GM23338 (cell line): ENCODE measurements around the gene CDH8. TPM values are rescaled to one million over a fixed set of nuclear protein-coding genes. Genes with fewer than 3 reads are reported as not detected.

Experiments
- ATAC-seq: fragments of 200-7000 bp; cut with Tn5 transposase; 3 replicates; pipeline ENCODE4 v1.9.1; 2020
- DNase-seq: peaks from one replicate; pipeline ENCODE4 v3.0.0-alpha.2; 2015; ENCODE audit warnings: low spot score
- H2AFZ ChIP-seq: fragments of 200-600 bp; sonication (generic); 2 replicates; pipeline ENCODE4 v1.8.0; 2016; ENCODE audit warnings: antibody characterized with exemption, mild to moderate bottlenecking, moderate library complexity
- H3F3A ChIP-seq: fragments of 200-600 bp; sonication (generic); replicated peaks from 2 replicates; pipeline ENCODE4 v1.8.0; 2017; ENCODE audit warnings: antibody characterized with exemption, mixed run types, low read depth
- H3K27ac ChIP-seq: fragments of 200-600 bp; sonication (generic); 2 replicates; pipeline ENCODE4 v1.6.1; 2016; ENCODE audit warnings: low read depth
- H3K27me3 ChIP-seq: fragments of 200-600 bp; sonication (generic); 2 replicates; pipeline ENCODE4 v1.8.0; 2016; ENCODE audit warnings: mild to moderate bottlenecking, mixed run types, moderate library complexity; ENCODE audit not compliant: insufficient read depth
- H3K36me3 ChIP-seq: fragments of 200-600 bp; sonication (generic); 2 replicates; pipeline ENCODE4 v1.8.0; 2016; ENCODE audit warnings: mild to moderate bottlenecking; ENCODE audit not compliant: insufficient read depth
- H3K4me1 ChIP-seq: fragments of 200-600 bp; sonication (generic); 2 replicates; pipeline ENCODE4 v1.8.0; 2016; ENCODE audit warnings: mild to moderate bottlenecking, moderate library complexity; ENCODE audit not compliant: insufficient read depth
- H3K4me2 ChIP-seq: fragments of 200-600 bp; sonication (generic); 2 replicates; pipeline ENCODE4 v1.7.1; 2017; ENCODE audit warnings: mixed run types
- H3K4me3 ChIP-seq: fragments of 200-600 bp; sonication (generic); 2 replicates; pipeline ENCODE4 v1.6.1; 2016; ENCODE audit warnings: mixed run types
- H3K79me2 ChIP-seq: fragments of 200-600 bp; sonication (generic); replicated peaks from 2 replicates; pipeline ENCODE4 v1.8.0; 2017; ENCODE audit warnings: mild to moderate bottlenecking; ENCODE audit not compliant: insufficient read depth
- H3K9me2 ChIP-seq: fragments of 200-600 bp; sonication (generic); 2 replicates; pipeline ENCODE4 v1.8.0; 2017; ENCODE audit not compliant: insufficient read depth
- H4K20me1 ChIP-seq: fragments of 200-600 bp; sonication (generic); replicated peaks from 2 replicates; pipeline ENCODE4 v1.8.0; 2017; ENCODE audit warnings: mild to moderate bottlenecking; ENCODE audit not compliant: insufficient read depth
- H3K27ac Mint-ChIP-seq: 2 replicates; pipeline ENCODE4 v1.8.0; 2020; ENCODE audit warnings: inconsistent platforms, mild to moderate bottlenecking, moderate library complexity, mixed read lengths
- H3K27me3 Mint-ChIP-seq: 3 replicates; pipeline ENCODE4 v1.8.0; 2022; ENCODE audit warnings: low read depth, mild to moderate bottlenecking, moderate library complexity, mixed read lengths, inconsistent platforms; ENCODE audit not compliant: insufficient read depth, poor library complexity
- H3K36me3 Mint-ChIP-seq: 3 replicates; pipeline ENCODE4 v1.8.0; 2021; ENCODE audit warnings: low read depth, mild to moderate bottlenecking, inconsistent platforms, moderate library complexity, mixed read lengths
- H3K4me1 Mint-ChIP-seq: 3 replicates; pipeline ENCODE4 v1.8.0; 2020; ENCODE audit warnings: mild to moderate bottlenecking, inconsistent platforms, mixed read lengths
- H3K4me3 Mint-ChIP-seq: 3 replicates; pipeline ENCODE4 v1.8.0; 2021; ENCODE audit warnings: moderate library complexity, mild to moderate bottlenecking, inconsistent platforms, mixed read lengths
- H3K9me3 Mint-ChIP-seq: 3 replicates; pipeline ENCODE4 v1.8.0; 2020; ENCODE audit warnings: moderate library complexity, mild to moderate bottlenecking, inconsistent platforms, mixed read lengths
- EZH2 ChIP-seq: fragments of 200-600 bp; sonication (generic); IDR thresholded peaks from one replicate; pipeline ENCODE4 v1.8.0; 2017; ENCODE audit warnings: antibody characterized with exemption, mild to moderate bottlenecking, low read depth; ENCODE audit not compliant: unreplicated experiment
- EZH2phosphoT487 ChIP-seq: fragments of 200-600 bp; sonication (generic); IDR thresholded peaks from one replicate; pipeline ENCODE4 v1.8.1; 2018; ENCODE audit warnings: antibody characterized with exemption; ENCODE audit not compliant: unreplicated experiment
- NANOG ChIP-seq: IDR thresholded peaks from 2 replicates; pipeline ENCODE4 v1.6.1; 2016; ENCODE audit warnings: antibody characterized with exemption, borderline replicate concordance
- ZNF114 ChIP-seq: fragments of 250-450 bp; sonication (Bioruptor Pico); IDR thresholded peaks from 2 replicates; pipeline ENCODE4 v1.5.0; 2020; ENCODE audit warnings: mild to moderate bottlenecking, moderate library complexity
- polyA plus RNA-seq: library from polyadenylated mRNA; unstranded; fragments of >200 nt; fragmentation: Nextera tagmentation; extraction: Ambion mirVana; gene quantifications from 2 replicates; pipeline ENCODE4 v1.2.1, GENCODE V29; 2016
- total RNA-seq: library from RNA; depleted of rRNA; stranded (reverse); fragments of >200 nt; shearing (Covaris generic); gene quantifications from 2 replicates; pipeline ENCODE4 v1.2.3, GENCODE V29; 2014
- TF ChIP-seq, protein P1 (sequence below): IDR thresholded peaks from 2 replicates; pipeline ENCODE4 v1.6.1; 2016; ENCODE audit warnings: antibody characterized with exemption
- TF ChIP-seq, protein P2 (sequence below): fragments of 250-450 bp; sonication (Bioruptor Pico); IDR thresholded peaks from 2 replicates; pipeline ENCODE4 v1.5.0; 2020; ENCODE audit warnings: mild to moderate bottlenecking, moderate library complexity
- TF ChIP-seq, protein P3 (sequence below), 2 experiments: fragments of 200-600 bp in 1 of 2; sonication (generic) in 1 of 2; conservative IDR thresholded peaks; 2 replicates each; pipeline versions ENCODE4 v1.5.1 to v1.6.1; 2016 to 2017; ENCODE audit warnings: antibody characterized with exemption in 2 of 2, low read depth in 2 of 2, mild to moderate bottlenecking in 2 of 2, moderate library complexity in 1 of 2

CDH8 gene
- total and polyA plus RNA-seq, 2 experiments from 2014 or later: 10.2 to 11.7 TPM

DNA sequence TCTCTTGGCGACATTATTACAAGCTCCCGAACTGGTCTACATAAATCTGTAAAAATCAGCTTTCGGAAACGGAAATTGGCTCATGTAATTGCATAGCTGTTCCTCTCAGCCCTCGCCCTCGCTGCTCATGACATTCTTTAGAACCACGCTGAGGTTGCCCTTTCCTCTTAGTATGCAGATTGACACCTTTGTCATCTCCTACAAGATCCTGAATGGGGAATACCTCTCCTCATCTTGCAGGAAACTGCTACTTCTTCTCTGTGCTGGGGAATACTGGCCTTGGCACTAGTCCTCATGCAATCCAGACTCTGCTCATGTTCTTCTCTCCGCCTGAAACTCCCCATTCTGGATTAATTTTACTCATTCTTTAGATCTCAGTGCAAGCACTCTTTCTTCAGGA is 22.2 kb upstream of the CDH8 start:
- DNase-seq (peak; percentile 47), ATAC-seq (peak; percentile 89)
- TF ChIP-seq, protein P1, sequence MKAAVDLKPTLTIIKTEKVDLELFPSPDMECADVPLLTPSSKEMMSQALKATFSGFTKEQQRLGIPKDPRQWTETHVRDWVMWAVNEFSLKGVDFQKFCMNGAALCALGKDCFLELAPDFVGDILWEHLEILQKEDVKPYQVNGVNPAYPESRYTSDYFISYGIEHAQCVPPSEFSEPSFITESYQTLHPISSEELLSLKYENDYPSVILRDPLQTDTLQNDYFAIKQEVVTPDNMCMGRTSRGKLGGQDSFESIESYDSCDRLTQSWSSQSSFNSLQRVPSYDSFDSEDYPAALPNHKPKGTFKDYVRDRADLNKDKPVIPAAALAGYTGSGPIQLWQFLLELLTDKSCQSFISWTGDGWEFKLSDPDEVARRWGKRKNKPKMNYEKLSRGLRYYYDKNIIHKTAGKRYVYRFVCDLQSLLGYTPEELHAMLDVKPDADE: no peak
- TF ChIP-seq, protein P2, sequence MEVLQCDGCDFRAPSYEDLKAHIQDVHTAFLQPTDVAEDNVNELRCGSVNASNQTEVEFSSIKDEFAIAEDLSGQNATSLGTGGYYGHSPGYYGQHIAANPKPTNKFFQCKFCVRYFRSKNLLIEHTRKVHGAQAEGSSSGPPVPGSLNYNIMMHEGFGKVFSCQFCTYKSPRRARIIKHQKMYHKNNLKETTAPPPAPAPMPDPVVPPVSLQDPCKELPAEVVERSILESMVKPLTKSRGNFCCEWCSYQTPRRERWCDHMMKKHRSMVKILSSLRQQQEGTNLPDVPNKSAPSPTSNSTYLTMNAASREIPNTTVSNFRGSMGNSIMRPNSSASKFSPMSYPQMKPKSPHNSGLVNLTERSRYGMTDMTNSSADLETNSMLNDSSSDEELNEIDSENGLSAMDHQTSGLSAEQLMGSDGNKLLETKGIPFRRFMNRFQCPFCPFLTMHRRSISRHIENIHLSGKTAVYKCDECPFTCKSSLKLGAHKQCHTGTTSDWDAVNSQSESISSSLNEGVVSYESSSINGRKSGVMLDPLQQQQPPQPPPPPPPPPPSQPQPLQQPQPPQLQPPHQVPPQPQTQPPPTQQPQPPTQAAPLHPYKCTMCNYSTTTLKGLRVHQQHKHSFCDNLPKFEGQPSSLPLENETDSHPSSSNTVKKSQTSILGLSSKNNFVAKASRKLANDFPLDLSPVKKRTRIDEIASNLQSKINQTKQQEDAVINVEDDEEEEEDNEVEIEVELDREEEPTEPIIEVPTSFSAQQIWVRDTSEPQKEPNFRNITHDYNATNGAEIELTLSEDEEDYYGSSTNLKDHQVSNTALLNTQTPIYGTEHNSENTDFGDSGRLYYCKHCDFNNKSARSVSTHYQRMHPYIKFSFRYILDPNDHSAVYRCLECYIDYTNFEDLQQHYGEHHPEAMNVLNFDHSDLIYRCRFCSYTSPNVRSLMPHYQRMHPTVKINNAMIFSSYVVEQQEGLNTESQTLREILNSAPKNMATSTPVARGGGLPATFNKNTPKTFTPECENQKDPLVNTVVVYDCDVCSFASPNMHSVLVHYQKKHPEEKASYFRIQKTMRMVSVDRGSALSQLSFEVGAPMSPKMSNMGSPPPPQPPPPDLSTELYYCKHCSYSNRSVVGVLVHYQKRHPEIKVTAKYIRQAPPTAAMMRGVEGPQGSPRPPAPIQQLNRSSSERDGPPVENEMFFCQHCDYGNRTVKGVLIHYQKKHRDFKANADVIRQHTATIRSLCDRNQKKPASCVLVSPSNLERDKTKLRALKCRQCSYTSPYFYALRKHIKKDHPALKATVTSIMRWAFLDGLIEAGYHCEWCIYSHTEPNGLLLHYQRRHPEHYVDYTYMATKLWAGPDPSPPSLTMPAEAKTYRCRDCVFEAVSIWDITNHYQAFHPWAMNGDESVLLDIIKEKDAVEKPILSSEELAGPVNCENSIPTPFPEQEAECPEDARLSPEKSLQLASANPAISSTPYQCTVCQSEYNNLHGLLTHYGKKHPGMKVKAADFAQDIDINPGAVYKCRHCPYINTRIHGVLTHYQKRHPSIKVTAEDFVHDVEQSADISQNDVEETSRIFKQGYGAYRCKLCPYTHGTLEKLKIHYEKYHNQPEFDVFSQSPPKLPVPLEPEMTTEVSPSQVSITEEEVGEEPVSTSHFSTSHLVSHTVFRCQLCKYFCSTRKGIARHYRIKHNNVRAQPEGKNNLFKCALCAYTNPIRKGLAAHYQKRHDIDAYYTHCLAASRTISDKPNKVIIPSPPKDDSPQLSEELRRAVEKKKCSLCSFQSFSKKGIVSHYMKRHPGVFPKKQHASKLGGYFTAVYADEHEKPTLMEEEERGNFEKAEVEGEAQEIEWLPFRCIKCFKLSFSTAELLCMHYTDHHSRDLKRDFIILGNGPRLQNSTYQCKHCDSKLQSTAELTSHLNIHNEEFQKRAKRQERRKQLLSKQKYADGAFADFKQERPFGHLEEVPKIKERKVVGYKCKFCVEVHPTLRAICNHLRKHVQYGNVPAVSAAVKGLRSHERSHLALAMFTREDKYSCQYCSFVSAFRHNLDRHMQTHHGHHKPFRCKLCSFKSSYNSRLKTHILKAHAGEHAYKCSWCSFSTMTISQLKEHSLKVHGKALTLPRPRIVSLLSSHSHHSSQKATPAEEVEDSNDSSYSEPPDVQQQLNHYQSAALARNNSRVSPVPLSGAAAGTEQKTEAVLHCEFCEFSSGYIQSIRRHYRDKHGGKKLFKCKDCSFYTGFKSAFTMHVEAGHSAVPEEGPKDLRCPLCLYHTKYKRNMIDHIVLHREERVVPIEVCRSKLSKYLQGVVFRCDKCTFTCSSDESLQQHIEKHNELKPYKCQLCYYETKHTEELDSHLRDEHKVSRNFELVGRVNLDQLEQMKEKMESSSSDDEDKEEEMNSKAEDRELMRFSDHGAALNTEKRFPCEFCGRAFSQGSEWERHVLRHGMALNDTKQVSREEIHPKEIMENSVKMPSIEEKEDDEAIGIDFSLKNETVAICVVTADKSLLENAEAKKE (CRISPR knock-in tag): peak; percentile 93
- Mint-ChIP-seq H3K27me3 (no peaks in the 10 kb centered on the region), H3K4me3 (no peak overlapping the region), H3K36me3 (no peaks in the 10 kb centered on the region), H3K9me3 (no peaks in the 10 kb centered on the region), H3K27ac (no peak overlapping the region), H3K4me1 (peaks cover 39% of the 10 kb centered on the region)
- Histone ChIP-seq H3K36me3 (no peaks in the 10 kb centered on the region), H3K27me3 (no peaks in the 10 kb centered on the region), H3F3A (no peaks in the 10 kb centered on the region), H3K9me2 (0 out of 2 replicates have a peak, but pooled peaks cover 3% of the 10 kb centered on the region), H3K4me3 (no peak overlapping the region), H3K79me2 (no peaks in the 10 kb centered on the region), H4K20me1 (no peaks in the 10 kb centered on the region), H3K27ac (no peak overlapping the region), H3K4me2 (peak overlapping the region; percentile 48), H2AFZ (no peak overlapping the region), H3K4me1 (peaks cover 19% of the 10 kb centered on the region)

DNA sequence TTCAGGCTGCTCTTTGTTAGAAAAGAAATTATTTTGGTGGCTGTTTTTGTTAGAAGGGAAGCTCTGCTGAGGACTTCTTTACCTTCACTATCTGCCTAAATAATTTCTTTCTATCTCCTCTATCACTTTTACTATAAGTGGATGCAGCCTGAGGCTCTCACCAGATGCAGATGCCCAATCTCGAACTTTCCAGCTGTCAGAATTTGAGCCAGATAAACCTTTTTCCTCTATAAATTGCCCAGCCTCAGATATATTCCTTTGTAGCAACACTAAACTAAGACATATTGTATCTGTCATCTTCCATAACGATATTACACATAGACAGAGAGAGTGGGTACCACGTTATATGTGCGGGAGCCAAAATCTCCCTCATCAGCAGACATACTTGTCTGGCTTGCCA is 15.7 kb upstream of the CDH8 start:
- Histone ChIP-seq H3K9me2 (no peaks in the 10 kb centered on the region), H3F3A (no peaks in the 10 kb centered on the region), H3K4me2 (no peak overlapping the region), H4K20me1 (no peaks in the 10 kb centered on the region), H3K4me3 (no peak overlapping the region), H3K36me3 (no peaks in the 10 kb centered on the region), H3K27ac (no peak overlapping the region), H3K27me3 (no peaks in the 10 kb centered on the region), H3K79me2 (no peaks in the 10 kb centered on the region), H3K4me1 (peaks cover 37% of the 10 kb centered on the region), H2AFZ (no peak overlapping the region)
- DNase-seq: no peak
- Mint-ChIP-seq H3K27ac (no peak overlapping the region), H3K4me1 (peaks cover 46% of the 10 kb centered on the region), H3K9me3 (peaks cover 14% of the 10 kb centered on the region), H3K27me3 (peaks cover 1% of the 10 kb centered on the region), H3K4me3 (no peak overlapping the region), H3K36me3 (peaks cover 13% of the 10 kb centered on the region; the same call in 1 of the 3 replicates)
- no peak for ATAC-seq
- TF ChIP-seq EZH2phosphoT487 (no peak), ZNF114 (CRISPR knock-in tag) (no peak), EZH2 (no peak), NANOG (no peak)
- TF ChIP-seq, protein P3, sequence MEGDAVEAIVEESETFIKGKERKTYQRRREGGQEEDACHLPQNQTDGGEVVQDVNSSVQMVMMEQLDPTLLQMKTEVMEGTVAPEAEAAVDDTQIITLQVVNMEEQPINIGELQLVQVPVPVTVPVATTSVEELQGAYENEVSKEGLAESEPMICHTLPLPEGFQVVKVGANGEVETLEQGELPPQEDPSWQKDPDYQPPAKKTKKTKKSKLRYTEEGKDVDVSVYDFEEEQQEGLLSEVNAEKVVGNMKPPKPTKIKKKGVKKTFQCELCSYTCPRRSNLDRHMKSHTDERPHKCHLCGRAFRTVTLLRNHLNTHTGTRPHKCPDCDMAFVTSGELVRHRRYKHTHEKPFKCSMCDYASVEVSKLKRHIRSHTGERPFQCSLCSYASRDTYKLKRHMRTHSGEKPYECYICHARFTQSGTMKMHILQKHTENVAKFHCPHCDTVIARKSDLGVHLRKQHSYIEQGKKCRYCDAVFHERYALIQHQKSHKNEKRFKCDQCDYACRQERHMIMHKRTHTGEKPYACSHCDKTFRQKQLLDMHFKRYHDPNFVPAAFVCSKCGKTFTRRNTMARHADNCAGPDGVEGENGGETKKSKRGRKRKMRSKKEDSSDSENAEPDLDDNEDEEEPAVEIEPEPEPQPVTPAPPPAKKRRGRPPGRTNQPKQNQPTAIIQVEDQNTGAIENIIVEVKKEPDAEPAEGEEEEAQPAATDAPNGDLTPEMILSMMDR (conservative IDR thresholded peaks at IDR 0.05; ENCODE audit: low read depth in 2 of 2): no peak
